Activated effector memory CD4-positive, alpha-beta T cell treated with anti-CD3 and anti-CD28 coated beads, Interleukin-2, amount 50 U/mL, for 16 hours (primary cell): Measurements from ENCODE around the gene SIRPA.

Experiments
- DNase-seq: peaks from one replicate; pipeline ENCODE4 v3.0.0-alpha.2; 2020

SIRPA gene

GRCh38 chr20:1934721-1935573 is 39.7 kb downstream of the SIRPA start:
- peak; percentile 46 for DNase-seq

- DNase-seq = peak; percentile 30
Observed at GRCh38 chr20:1935696-1936366, 40.6 kb downstream of the SIRPA start.

GRCh38 chr20:1937316-1937976 is 42.2 kb downstream of the SIRPA start:
- peak; percentile 50 for DNase-seq

GRCh38 chr20:1938464-1939269 is 43.5 kb downstream of the SIRPA start:
- peak; percentile 25 for DNase-seq

GRCh38 chr20:1939270-1939595 is 44.0 kb downstream of the SIRPA start:
- DNase-seq = no peak

- no peak for DNase-seq
Observed at GRCh38 chr20:1940581-1940980, 45.4 kb downstream of the SIRPA start.

- peak; percentile 30 for DNase-seq
Observed at GRCh38 chr20:1941226-1941625, 46.0 kb downstream of the SIRPA start.

- peak; percentile 16 for DNase-seq
Observed at GRCh38 chr20:1942061-1942460, 46.9 kb downstream of the SIRPA start.

- DNase-seq = peak; percentile 36
Observed at GRCh38 chr20:1942486-1943274, 47.5 kb downstream of the SIRPA start.

GRCh38 chr20:1943275-1944002 is 48.2 kb downstream of the SIRPA start:
- peak; percentile 12 for DNase-seq

- DNase-seq = peak; percentile 14
Observed at GRCh38 chr20:1944345-1945091, 49.3 kb downstream of the SIRPA start.

GRCh38 chr20:1945134-1945618 is 50.0 kb downstream of the SIRPA start:
- peak; percentile 6 for DNase-seq

GRCh38 chr20:1945660-1946059 is 50.5 kb downstream of the SIRPA start:
- no peak for DNase-seq

GRCh38 chr20:1946442-1946761 is 51.2 kb downstream of the SIRPA start:
- DNase-seq = no peak

- DNase-seq = no peak
Observed at GRCh38 chr20:1946762-1947534, 51.7 kb downstream of the SIRPA start.

GRCh38 chr20:1947535-1947846 is 52.3 kb downstream of the SIRPA start:
- DNase-seq = no peak

GRCh38 chr20:1949347-1950100 is 54.3 kb downstream of the SIRPA start:
- DNase-seq = no peak

- no peak for DNase-seq
Observed at GRCh38 chr20:1950836-1951235, 55.6 kb downstream of the SIRPA start.

GRCh38 chr20:1951436-1952115 is 56.4 kb downstream of the SIRPA start:
- DNase-seq = no peak
